Ovary (tissue), 9 donors: Measurements from ENCODE around the gene MTFR2. TPM values are rescaled to one million over a fixed set of nuclear protein-coding genes. Genes with fewer than 3 reads are reported as not detected.
"Not testable (repeated sequence)": the region's sequence is repeated elsewhere in the genome, so short reads cannot be mapped to it uniquely, and the experiment has no call there.

Source experiments
- DNase-seq, 5 donors: peaks; one replicate each; pipeline ENCODE4 v3.0.0-alpha.2; 2019 to 2020
- H3K27ac ChIP-seq, 2 donors: fragments of 200-600 bp; one replicate each; pipeline versions ENCODE4 v1.5.1 to v1.8.0; 2019 to 2022
- H3K27me3 ChIP-seq: fragments of 200-600 bp; one replicate; pipeline ENCODE4 v1.8.0; 2022
- H3K36me3 ChIP-seq: fragments of 200-600 bp; sonication (generic); one replicate; pipeline ENCODE4 v1.5.1; 2019
- H3K4me1 ChIP-seq: one replicate; pipeline ENCODE4 v1.8.1; 2013; ENCODE audit warnings: mild to moderate bottlenecking, moderate library complexity; ENCODE audit not compliant: insufficient read depth
- H3K4me3 ChIP-seq: fragments of 200-600 bp; sonication (generic); one replicate; pipeline ENCODE4 v1.5.1; 2017
- H3K9me3 ChIP-seq, 2 donors: fragments of 200-600 bp in 1 of 2; sonication (generic) in 1 of 2; one replicate each; pipeline versions ENCODE4 v1.5.1 to v1.8.1; 2013 to 2019; ENCODE audit warnings: mild to moderate bottlenecking in 1 of 2, moderate library complexity in 1 of 2
- EP300 ChIP-seq: sonication (generic); formaldehyde crosslinking; IDR thresholded peaks from one replicate; pipeline ENCODE4 v1.6.1; 2017; ENCODE audit warnings: antibody characterized with exemption
- POLR2A ChIP-seq: fragments of 450-650 bp; IDR thresholded peaks from one replicate; pipeline ENCODE4 v1.6.1; 2017; ENCODE audit warnings: antibody characterized with exemption, mild to moderate bottlenecking, moderate library complexity
- WGBS, 3 donors: extraction: QIAGEN DNeasy Blood & Tissue Kit in 1 of 3; methylation state at CpG; one replicate each; pipeline versions ENCODE4 v1.1.5 to v1.1.7; 2013 to 2017; 5-methylcytosine and 5-hydroxymethylcytosine counted together
- intact Hi-C, 4 donors: fragments of 100-400 bp; cut with DNase I; formaldehyde crosslinking; loops; one replicate each; pipeline versions ENCODE4 v1.11.0 to v1.15.1; 2022 to 2023
- polyA plus RNA-seq, 2 donors: library from polyadenylated mRNA; stranded (reverse); fragments of 200-250 nt in 1 of 2; fragments of 350-450 nt in 1 of 2; fragmentation: Illumina TruSeq in 1 of 2; extraction: RNeasy Lipid Tissue Mini Kit (QIAGEN cat#74804) in 1 of 2; gene quantifications; one replicate each; pipeline ENCODE4 v1.2.3, GENCODE V29; 2013 to 2014
- total RNA-seq, 7 donors: library from RNA; depleted of rRNA in 2 of 7; stranded (reverse); fragments of >200 nt in 2 of 7; fragmentation: NEBNext Ultra II Directional in 3 of 7; extraction: Animal tissue kit (Norgen Biotek cat#: 25700) in 3 of 7; gene quantifications; one replicate each; pipeline versions ENCODE4 v1.1.0 to v1.2.4, GENCODE V29; 2016 to 2023
- TF ChIP-seq, protein P1 (sequence below), 3 donors: fragments of 450-650 bp in 2 of 3; fragments of 200-600 bp in 1 of 3; IDR thresholded peaks; one replicate each; pipeline versions ENCODE4 v1.5.1 to v1.8.0; 2016 to 2022; ENCODE audit warnings: antibody characterized with exemption in 3 of 3, mild to moderate bottlenecking in 1 of 3
- donor health status: DM: no; HTN: no; CAD: no; lungs with moderate emphysema.
- donor health status: DM: no; HTN: no; CAD: no.
- donor health status: Bipolar disorder and iron deficiency.
- donor health status: DM: yes; HTN: yes; CAD: no.
- donor health status: DM: no; HTN: no; CAD: no.
- donor health status: DM: yes; HTN: yes; CAD: no.

The MTFR2 gene
- total and polyA plus RNA-seq, 9 donors = 0.25 to 0.75 (median 0.43) TPM; not detected in 3

GRCh38 chr6:136226027-136226673 is 24.0 kb downstream of the MTFR2 start:
- TF ChIP-seq, protein P1, sequence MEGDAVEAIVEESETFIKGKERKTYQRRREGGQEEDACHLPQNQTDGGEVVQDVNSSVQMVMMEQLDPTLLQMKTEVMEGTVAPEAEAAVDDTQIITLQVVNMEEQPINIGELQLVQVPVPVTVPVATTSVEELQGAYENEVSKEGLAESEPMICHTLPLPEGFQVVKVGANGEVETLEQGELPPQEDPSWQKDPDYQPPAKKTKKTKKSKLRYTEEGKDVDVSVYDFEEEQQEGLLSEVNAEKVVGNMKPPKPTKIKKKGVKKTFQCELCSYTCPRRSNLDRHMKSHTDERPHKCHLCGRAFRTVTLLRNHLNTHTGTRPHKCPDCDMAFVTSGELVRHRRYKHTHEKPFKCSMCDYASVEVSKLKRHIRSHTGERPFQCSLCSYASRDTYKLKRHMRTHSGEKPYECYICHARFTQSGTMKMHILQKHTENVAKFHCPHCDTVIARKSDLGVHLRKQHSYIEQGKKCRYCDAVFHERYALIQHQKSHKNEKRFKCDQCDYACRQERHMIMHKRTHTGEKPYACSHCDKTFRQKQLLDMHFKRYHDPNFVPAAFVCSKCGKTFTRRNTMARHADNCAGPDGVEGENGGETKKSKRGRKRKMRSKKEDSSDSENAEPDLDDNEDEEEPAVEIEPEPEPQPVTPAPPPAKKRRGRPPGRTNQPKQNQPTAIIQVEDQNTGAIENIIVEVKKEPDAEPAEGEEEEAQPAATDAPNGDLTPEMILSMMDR (IDR thresholded peaks at IDR 0.05) = peak; percentile 100
- TF ChIP-seq EP300 (no peak), POLR2A (peak; percentile 11)

GRCh38 chr6:136225496-136225895 is 24.6 kb downstream of the MTFR2 start:
- no peak overlapping the region for H3K4me3 ChIP-seq
- TF ChIP-seq, protein P1 (IDR thresholded peaks at IDR 0.05) = no peak
- TF ChIP-seq POLR2A (no peak), EP300 (no peak)
- 82 to 83% (median 83%) methylated on average over 5 of the region's 5 CpGs for WGBS, 3 donors
- no peaks in the 10 kb centered on the region for H3K27me3 ChIP-seq
- no peaks in the 10 kb centered on the region for H3K36me3 ChIP-seq
- peaks cover 1% of the 10 kb centered on the region for H3K4me1 ChIP-seq
- H3K27ac ChIP-seq = no peak overlapping the region
- H3K9me3 ChIP-seq = no peaks in the 10 kb centered on the region
- DNase-seq = peak in 2 of 5 donors; percentile 26 to 31
- intact Hi-C loops = loop anchor here (5.0 kb wide), 2 partner anchors 688 to 693 kb away; no protein-coding TSS in a partner anchor

More at GRCh38 chr6:136226027-136226673, 24.0 kb downstream of the MTFR2 start:
- intact Hi-C loops = loop anchor here (5.0 kb wide), 2 partner anchors 689 to 694 kb away; no protein-coding TSS in a partner anchor
- H3K27ac ChIP-seq = peak overlapping the region in 1 of 2 donors; percentile 8
- no peaks in the 10 kb centered on the region for H3K27me3 ChIP-seq
- 13 to 16% (median 13%) methylated on average over 12 of the region's 12 CpGs for WGBS, 3 donors
- H3K9me3 ChIP-seq = no peaks in the 10 kb centered on the region
- H3K4me1 ChIP-seq = peaks cover 1% of the 10 kb centered on the region
- DNase-seq = peak; percentile 41 to 71 (median 66)
- peak overlapping the region; percentile 28 for H3K4me3 ChIP-seq
- no peaks in the 10 kb centered on the region for H3K36me3 ChIP-seq

DNA sequence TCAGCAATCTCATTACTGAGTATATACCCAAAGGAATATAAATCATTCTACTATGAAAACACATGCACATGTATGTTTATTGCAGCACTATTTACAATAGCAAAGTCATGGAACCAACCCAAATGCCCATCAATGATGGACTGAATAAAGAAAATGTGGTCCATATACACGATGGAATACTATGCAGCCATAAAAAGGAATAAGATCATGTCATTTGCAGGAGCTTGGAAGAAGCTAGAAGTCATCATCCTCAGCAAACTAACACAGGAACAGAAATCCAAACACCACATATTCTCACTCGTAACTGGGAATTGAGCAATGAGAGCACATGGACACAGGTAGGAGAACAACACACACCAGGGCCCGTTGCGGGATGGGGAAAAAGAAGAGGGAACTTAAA is 25.1 kb downstream of the MTFR2 start:
- not testable (repeated sequence) for H3K27ac ChIP-seq, H3K27me3 ChIP-seq, H3K4me3 ChIP-seq, H3K9me3 ChIP-seq, H3K4me1 ChIP-seq, DNase-seq, H3K36me3 ChIP-seq
- intact Hi-C loops = loop anchor here (5.0 kb wide), 2 partner anchors 688 to 693 kb away; no protein-coding TSS in a partner anchor
- 93 to 97% (median 93%) methylated on average over 4 of the region's 4 CpGs for WGBS, 3 donors

- H3K27me3 ChIP-seq = no peaks in the 10 kb centered on the region
- 85 to 87% (median 87%) methylated on average over 10 of the region's 10 CpGs for WGBS, 3 donors
Observed at GRCh38 chr6:136216503-136217401, 33.4 kb downstream of the MTFR2 start.

More at GRCh38 chr6:136216503-136217401, 33.4 kb downstream of the MTFR2 start:
- intact Hi-C loops = no loop called here
- no peak for DNase-seq
- no peaks in the 10 kb centered on the region for H3K4me1 ChIP-seq
- H3K27ac ChIP-seq = no peak overlapping the region
- no peaks in the 10 kb centered on the region for H3K36me3 ChIP-seq
- no peak for TF ChIP-seq POLR2A
- TF ChIP-seq EP300 = no peak
- TF ChIP-seq, protein P1 (IDR thresholded peaks at IDR 0.05) = no peak
- H3K4me3 ChIP-seq = no peak overlapping the region
- no peaks in the 10 kb centered on the region for H3K9me3 ChIP-seq
